Testis (tissue), 3 donors: ENCODE results near the gene PLXNB3. TPM values are rescaled to one million over a fixed set of nuclear protein-coding genes. Genes with fewer than 3 reads are reported as not detected.

ENCODE experiments used
- DNase-seq: peaks from one replicate; pipeline ENCODE4 v3.0.0-alpha.2; 2019
- H3K27ac ChIP-seq, 2 donors: fragments of 200-600 bp; sonication (generic); one replicate each; pipeline ENCODE4 v1.5.1; 2019
- H3K27me3 ChIP-seq: fragments of 200-600 bp; sonication (generic); one replicate; pipeline ENCODE4 v1.5.1; 2019
- H3K36me3 ChIP-seq: fragments of 200-600 bp; sonication (generic); one replicate; pipeline ENCODE4 v1.5.1; 2017; ENCODE audit warnings: low read depth; ENCODE audit errors: missing control alignments
- H3K4me1 ChIP-seq: fragments of 200-600 bp; sonication (generic); one replicate; pipeline ENCODE4 v1.5.1; 2019
- H3K4me3 ChIP-seq, 2 donors: fragments of 200-600 bp; sonication (generic); one replicate each; pipeline ENCODE4 v1.5.1; 2017 to 2019
- H3K9me3 ChIP-seq: fragments of 200-600 bp; sonication (generic); one replicate; pipeline ENCODE4 v1.5.1; 2017
- CTCF ChIP-seq, 3 experiments: fragments of 450-650 bp in 2 of 3; fragments of 200-600 bp in 1 of 3; sonication (generic) in 1 of 3; IDR thresholded peaks; one replicate each; pipeline ENCODE4 v1.5.1; 2016 to 2019; ENCODE audit warnings: antibody characterized with exemption in 3 of 3, mild to moderate bottlenecking in 2 of 3, moderate library complexity in 1 of 3
- POLR2A ChIP-seq: fragments of 450-650 bp; IDR thresholded peaks from one replicate; pipeline ENCODE4 v1.6.1; 2017; ENCODE audit warnings: antibody characterized with exemption, mild to moderate bottlenecking, moderate library complexity
- WGBS, 2 donors: methylation state at CpG; one replicate each; pipeline ENCODE4 v1.1.5; 2018; 5-methylcytosine and 5-hydroxymethylcytosine counted together
- intact Hi-C: fragments of 100-400 bp; cut with DNase I; formaldehyde crosslinking; loops from one replicate; pipeline ENCODE4 v1.15.1; 2023; ENCODE audit warnings: low total_unique reads
- polyA plus RNA-seq: library from polyadenylated mRNA; stranded (reverse); fragments of 350-450 nt; fragmentation: Illumina TruSeq; extraction: RNeasy Lipid Tissue Mini Kit (QIAGEN cat#74804); gene quantifications from one replicate; pipeline ENCODE4 v1.2.3, GENCODE V29; 2014; ENCODE audit warnings: low read depth, low replicate concordance; ENCODE audit not compliant: insufficient read depth
- total RNA-seq, 2 donors: library from RNA; depleted of rRNA; stranded (reverse); fragments of >200 nt; gene quantifications; one replicate each; pipeline ENCODE4 v1.2.3, GENCODE V29; 2016

The PLXNB3 gene
- total and polyA plus RNA-seq, 3 donors from 2014 or later = 28.0 to 57.9 (median 49.3) TPM

GRCh38 chrX:153797415-153798015, 33.5 kb downstream of the PLXNB3 start:
- Histone ChIP-seq H3K4me3 (no peak overlapping the region), H3K36me3 (no peaks in the 10 kb centered on the region), H3K4me1 (no peaks in the 10 kb centered on the region), H3K27me3 (no peaks in the 10 kb centered on the region), H3K27ac (no peak overlapping the region), H3K9me3 (no peaks in the 10 kb centered on the region)
- TF ChIP-seq POLR2A = no peak
- no peak for TF ChIP-seq CTCF (IDR thresholded peaks at IDR 0.05)
- no peak for DNase-seq
- intact Hi-C loops = loop anchor here (10.0 kb wide), 1 partner anchor 73 kb away; the partner anchor contains the start of genes ABCD1 and BCAP31
- 89 to 97% methylated on average over 5 to 13 of the region's 15 CpGs for WGBS, 2 donors

- H3K9me3 ChIP-seq = no peaks in the 10 kb centered on the region
- no peaks in the 10 kb centered on the region for H3K36me3 ChIP-seq
- no peak overlapping the region for H3K4me3 ChIP-seq
- TF ChIP-seq CTCF (IDR thresholded peaks at IDR 0.05) (no peak), POLR2A (no peak)
- H3K27me3 ChIP-seq = no peaks in the 10 kb centered on the region
- WGBS, 2 donors = 89% methylated on average over 5 of the region's 5 CpGs; no CpG with 5 or more reads in 1 of the 2 donors
- no peak for DNase-seq
- intact Hi-C loops = loop anchor here (10.0 kb wide), 1 partner anchor 75 kb away; the partner anchor contains the start of genes ABCD1 and BCAP31
- H3K4me1 ChIP-seq = no peaks in the 10 kb centered on the region
- no peak overlapping the region for H3K27ac ChIP-seq
Observed at GRCh38 chrX:153799326-153799725, 35.3 kb downstream of the PLXNB3 start.

GRCh38 chrX:153800177-153800722, 36.2 kb downstream of the PLXNB3 start:
- Histone ChIP-seq H3K4me3 (no peak overlapping the region), H3K4me1 (no peaks in the 10 kb centered on the region), H3K27ac (no peak overlapping the region), H3K9me3 (no peaks in the 10 kb centered on the region), H3K27me3 (no peaks in the 10 kb centered on the region), H3K36me3 (no peaks in the 10 kb centered on the region)
- no peak for DNase-seq
- whole genome bisulfite sequencing, 2 donors = 88 to 94% methylated on average over 3 to 10 of the region's 16 CpGs
- intact Hi-C loops = no loop called here
- TF ChIP-seq CTCF (IDR thresholded peaks at IDR 0.05) = no peak
- no peak for TF ChIP-seq POLR2A

- WGBS, 2 donors = 90 to 93% methylated on average over 6 to 7 of the region's 7 CpGs
- TF ChIP-seq CTCF (IDR thresholded peaks at IDR 0.05) (no peak), POLR2A (no peak)
Observed at GRCh38 chrX:153800746-153801145, 36.7 kb downstream of the PLXNB3 start.

GRCh38 chrX:153801669-153802068, 37.6 kb downstream of the PLXNB3 start:
- Histone ChIP-seq H3K9me3 (no peaks in the 10 kb centered on the region), H3K27ac (no peak overlapping the region), H3K4me1 (no peaks in the 10 kb centered on the region), H3K27me3 (no peaks in the 10 kb centered on the region), H3K4me3 (no peak overlapping the region), H3K36me3 (no peaks in the 10 kb centered on the region)
- TF ChIP-seq CTCF (IDR thresholded peaks at IDR 0.05) = no peak
- TF ChIP-seq POLR2A = no peak
- intact Hi-C loops = no loop called here
- no peak for DNase-seq
- 97 to 100% methylated on average over 1 to 8 of the region's 8 CpGs for WGBS, 2 donors

More at GRCh38 chrX:153800746-153801145, 36.7 kb downstream of the PLXNB3 start:
- intact Hi-C loops = no loop called here
- Histone ChIP-seq H3K9me3 (no peaks in the 10 kb centered on the region), H3K4me1 (no peaks in the 10 kb centered on the region), H3K4me3 (no peak overlapping the region), H3K27ac (no peak overlapping the region), H3K36me3 (no peaks in the 10 kb centered on the region), H3K27me3 (no peaks in the 10 kb centered on the region)
- DNase-seq = no peak
